Non-pigmented ciliary epithelial cell (primary cell): ENCODE results near the gene NCS1.

Experiments
- DNase-seq: peaks from one replicate; pipeline ENCODE4 v3.0.0-alpha.2; 2010; ENCODE audit warnings: low read depth

NCS1 gene

DNA sequence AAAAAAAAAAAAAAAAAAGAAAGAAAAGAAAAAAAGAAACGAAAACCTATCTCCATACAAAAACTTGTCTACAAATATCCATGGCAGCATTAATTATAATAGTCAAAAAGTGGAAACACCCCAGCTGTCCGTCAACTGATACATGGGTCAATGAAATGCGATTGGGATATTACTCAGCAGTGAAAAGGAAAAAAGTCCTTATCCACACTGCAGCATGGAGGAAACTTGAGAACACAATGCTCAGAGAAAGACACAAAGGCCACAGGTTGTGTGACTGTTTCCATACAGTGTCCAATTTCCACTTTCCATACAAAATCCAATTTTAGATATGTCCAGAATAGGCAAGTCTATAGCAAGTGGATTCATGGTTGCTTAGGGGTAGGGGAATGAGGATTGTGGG, 24.3 kb upstream of the NCS1 start:
- no peak for DNase-seq

- no peak for DNase-seq
Measured at GRCh38 chr9:130149031-130149430, 23.2 kb upstream of the NCS1 start.

DNA sequence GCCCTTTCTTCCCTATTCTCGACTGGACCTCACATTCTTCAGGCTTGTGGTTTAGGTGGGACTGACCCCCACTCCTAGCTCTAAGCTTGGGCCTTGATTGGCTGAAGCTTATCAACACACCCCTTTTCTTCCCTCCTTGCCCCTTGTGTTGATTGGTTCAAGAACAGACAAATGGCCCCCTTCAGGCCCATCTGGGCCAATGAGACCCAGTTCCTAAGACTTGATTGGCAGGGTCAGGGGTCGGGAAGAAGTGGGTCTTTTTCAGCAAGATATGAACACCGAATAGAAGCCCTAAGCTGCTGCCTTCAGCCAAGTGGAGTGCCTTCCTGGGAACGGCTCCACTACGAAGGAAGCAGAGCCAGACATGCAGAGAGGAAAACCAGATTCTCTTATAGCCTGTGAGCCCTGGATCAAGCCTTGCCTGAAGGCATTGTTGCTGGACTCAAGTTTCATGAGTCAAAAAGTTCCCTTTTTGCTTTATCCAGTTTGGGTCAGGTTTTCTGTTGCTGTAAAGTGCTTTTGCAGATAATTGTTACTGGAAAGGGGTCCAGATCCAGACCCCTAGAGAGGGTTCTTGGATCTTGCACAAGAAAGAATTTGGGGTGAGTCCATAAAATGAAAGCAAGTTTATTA, 22.4 kb upstream of the NCS1 start:
- no peak for DNase-seq

- no peak for DNase-seq
Measured at GRCh38 chr9:130150779-130151382, 21.3 kb upstream of the NCS1 start.

DNA sequence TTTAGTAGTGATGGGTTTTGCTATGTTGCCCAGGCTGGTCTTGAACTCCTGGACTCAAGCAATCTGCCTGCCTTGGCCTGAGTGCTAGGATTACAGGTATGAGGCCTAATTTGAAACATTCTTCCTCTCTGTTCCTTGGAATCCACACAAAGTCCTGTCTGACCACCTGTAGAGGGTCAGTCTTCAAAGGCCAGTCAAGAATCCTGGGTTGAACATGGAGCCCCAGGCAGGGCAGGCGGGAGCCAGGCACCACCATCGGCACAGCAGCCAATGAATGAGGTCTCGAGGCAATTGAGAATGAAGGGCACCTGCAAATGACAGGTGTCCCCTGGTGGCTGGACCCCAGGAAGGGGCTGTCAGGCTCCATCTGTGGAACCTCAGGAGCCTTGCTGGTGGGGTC, 17.4 kb upstream of the NCS1 start:
- DNase-seq, result no peak

DNA sequence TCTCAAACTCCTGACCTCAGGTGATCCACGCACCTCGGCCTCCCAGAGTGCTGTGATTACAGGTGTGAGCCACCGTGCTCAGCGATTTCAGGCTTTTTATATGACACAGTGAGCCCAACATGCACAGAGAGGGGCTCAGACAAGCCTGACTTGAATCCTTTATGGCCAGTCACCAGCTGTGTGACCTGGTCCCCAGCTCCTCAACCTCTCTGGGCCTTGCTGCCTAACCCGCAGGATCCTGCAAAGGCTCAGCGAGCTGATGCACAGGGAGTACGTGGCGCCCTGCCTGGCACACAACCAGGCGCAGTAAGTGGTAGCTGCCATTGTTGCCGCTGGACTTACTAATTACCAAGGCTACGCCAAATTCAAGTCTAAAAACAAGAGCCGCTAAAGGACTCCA, 16.6 kb upstream of the NCS1 start:
- no peak for DNase-seq

- no peak for DNase-seq
Measured at GRCh38 chr9:130156672-130157071, 15.5 kb upstream of the NCS1 start.

DNA sequence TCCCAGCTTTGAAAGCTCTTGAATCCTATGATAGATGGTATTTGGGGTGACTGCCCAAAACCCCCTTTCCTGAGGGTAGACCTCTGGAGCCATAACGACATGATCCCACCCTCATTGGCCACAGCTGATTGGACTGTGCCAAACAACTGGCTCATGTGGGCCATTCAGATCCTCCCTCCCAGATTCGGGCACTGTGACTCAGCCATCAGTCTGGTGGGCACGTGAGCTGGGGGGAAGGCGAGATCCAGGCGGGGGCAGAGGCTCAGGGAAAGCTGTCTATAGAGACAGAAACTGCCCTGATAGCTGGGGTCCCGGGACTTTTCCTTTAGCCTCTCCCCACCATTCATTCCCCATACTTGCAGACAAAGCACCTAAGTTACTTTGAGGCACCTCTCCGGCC, 15.1 kb upstream of the NCS1 start:
- DNase-seq, result no peak

GRCh38 chr9:130158001-130158400, 14.2 kb upstream of the NCS1 start:
- no peak for DNase-seq

GRCh38 chr9:130159057-130159456, 13.1 kb upstream of the NCS1 start:
- no peak for DNase-seq

- no peak for DNase-seq
Measured at GRCh38 chr9:130159915-130160670, 12.1 kb upstream of the NCS1 start.

GRCh38 chr9:130160862-130161470, 11.2 kb upstream of the NCS1 start:
- no peak for DNase-seq

DNA sequence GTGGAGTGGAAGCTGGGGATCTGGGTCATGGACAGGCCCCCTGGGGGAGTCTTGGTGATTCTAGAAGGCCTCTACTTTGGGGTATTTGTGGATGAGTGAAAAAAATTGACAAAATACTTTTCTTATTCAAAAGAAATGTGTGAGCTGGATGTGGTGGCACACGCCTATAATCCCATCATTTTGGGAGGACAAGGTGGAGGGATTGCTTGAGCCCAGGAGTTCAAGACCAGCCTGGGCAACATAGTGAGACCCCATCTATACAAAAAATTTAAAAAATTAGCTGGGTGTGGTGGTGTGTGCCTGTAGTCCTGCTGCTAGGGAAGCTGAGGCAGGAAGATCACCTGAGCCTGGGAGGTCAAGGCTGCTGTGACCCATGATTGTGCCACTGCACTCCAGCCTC, 6.6 kb upstream of the NCS1 start:
- no peak for DNase-seq

GRCh38 chr9:130166399-130166798, 5.8 kb upstream of the NCS1 start:
- DNase-seq, result no peak

GRCh38 chr9:130167927-130168326, 4.3 kb upstream of the NCS1 start:
- no peak for DNase-seq

DNA sequence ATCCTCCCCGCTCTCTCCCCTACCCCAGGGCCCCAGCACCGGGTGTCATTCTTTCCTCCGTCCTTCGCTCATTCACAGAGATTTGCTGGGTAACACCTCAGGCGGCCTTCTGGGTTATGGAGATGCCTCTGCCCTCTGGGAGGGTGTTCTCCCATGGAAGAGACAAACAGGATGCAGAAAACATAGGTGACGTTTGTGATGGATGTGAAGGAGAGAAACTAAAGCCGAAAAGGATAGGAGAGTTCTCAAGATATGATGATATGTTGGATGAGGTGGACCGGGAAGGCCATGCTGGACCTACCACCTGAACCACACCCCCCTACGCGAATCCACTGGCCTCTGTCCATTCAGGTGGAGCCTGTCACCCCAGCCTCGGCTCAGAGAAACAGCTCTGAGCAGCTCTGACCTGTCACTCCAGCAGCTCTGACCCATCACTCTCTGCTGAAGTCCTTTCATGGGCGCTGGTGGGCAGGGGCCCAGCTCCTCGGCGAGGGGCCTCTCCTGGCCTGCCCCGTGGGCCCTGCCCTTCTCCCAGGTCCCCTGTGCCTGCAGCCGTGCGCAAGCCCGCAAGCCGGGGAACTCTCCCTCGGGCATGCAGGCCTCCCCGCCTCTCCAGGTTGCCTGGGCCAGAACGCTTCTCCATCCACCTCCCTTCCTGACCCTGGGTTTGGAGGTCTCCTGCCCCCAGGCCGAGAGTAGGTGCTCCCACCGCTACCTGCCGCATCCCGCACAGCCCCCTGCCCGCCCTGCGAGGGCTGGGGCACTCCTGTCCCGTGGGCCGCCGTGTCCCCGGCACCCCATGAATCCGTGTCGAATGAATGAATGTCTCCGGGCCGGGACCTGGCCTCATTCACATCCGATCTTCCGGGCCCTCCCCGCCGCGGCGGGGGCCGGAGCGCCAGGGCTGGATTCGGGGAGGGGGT, 717 bp upstream of the NCS1 start:
- no peak for DNase-seq

GRCh38 chr9:130172858-130173665, 858 bp downstream of the NCS1 start:
- no peak for DNase-seq

DNA sequence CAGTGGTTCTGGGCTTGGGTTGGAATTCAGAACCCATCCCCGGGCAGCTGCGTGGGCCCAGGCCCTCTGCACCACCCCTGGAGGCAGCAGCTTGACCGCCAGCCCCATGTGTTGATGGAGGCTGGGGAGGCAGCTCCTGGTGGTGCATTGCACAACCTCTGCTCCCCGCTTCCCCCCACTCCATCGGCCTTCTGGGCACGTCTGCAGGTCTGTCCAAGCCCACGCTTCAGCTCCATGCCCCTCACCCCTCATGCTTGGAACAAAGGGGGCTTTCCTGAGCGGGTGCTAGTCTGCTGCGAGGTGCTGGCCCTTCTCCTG, 1.4 kb downstream of the NCS1 start:
- no peak for DNase-seq

DNA sequence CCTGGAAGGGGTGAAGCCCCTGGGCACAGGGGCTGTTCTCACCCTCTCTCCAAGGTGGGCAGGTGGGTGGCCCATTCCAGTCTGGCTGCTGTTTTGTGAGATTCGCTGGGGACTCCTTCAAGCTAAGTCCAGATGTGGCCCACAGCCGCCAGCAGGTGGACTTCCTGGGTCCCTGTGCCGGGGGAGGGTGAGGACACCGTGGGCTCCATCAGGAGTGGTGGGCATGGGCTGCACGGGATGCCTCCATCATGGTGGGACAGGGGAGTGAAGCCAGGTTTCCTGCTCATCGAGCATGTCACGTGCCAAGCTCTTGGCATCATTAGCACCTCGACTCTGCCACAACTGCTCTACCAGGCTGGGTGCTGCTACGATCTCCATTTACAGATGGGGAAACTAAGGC, 1.8 kb downstream of the NCS1 start:
- no peak for DNase-seq

- DNase-seq, result no peak
Measured at GRCh38 chr9:130174920-130175321, 2.7 kb downstream of the NCS1 start.

GRCh38 chr9:130175355-130175754, 3.2 kb downstream of the NCS1 start:
- no peak for DNase-seq
